SK-N-SH (cell line): ENCODE data around the gene CGB2. TPM values are rescaled to one million over a fixed set of nuclear protein-coding genes. Genes with fewer than 3 reads are reported as not detected.

Source experiments
- CTCF ChIA-PET: fragments of 300-600, 350-600 bp; formaldehyde crosslinking; extraction: SDS; loops from one replicate; lab custom pipeline; 2021; lab: Yijun Ruan, JAX
- POLR2A ChIA-PET: fragments of 350-600 bp; sonication (Branson Sonifier 250); formaldehyde crosslinking; extraction: SDS; loops from one replicate; lab custom pipeline; 2020; ENCODE audit warnings: antibody characterized with exemption, inconsistent platforms; lab: Yijun Ruan, JAX
- DNase-seq: peaks from one replicate; pipeline ENCODE4 v3.0.0; 2012
- H2AFZ ChIP-seq: fragments of 200-600 bp; sonication (generic); 2 replicates; pipeline ENCODE4 v1.8.1; 2016; ENCODE audit warnings: antibody characterized with exemption, mild to moderate bottlenecking, low read depth
- H3F3A ChIP-seq: fragments of 200-600 bp; sonication (generic); replicated peaks from 2 replicates; pipeline ENCODE3; 2016; ENCODE audit warnings: antibody characterized with exemption, mild to moderate bottlenecking; ENCODE audit not compliant: insufficient read depth
- H3K27ac ChIP-seq, 2 experiments: fragments of 200-500 bp in 1 of 2; fragments of 200-600 bp in 1 of 2; sonication (Bioruptor generic) in 1 of 2; sonication (generic), shearing (Covaris generic) in 1 of 2; 2 replicates each; pipeline versions ENCODE4 v1.5.1 to v1.6.1; 2014 to 2016; ENCODE audit warnings: low read depth in 2 of 2, inconsistent platforms in 1 of 2, low read length in 1 of 2, mild to moderate bottlenecking in 1 of 2, mixed read lengths in 1 of 2
- H3K27me3 ChIP-seq: fragments of 200-600 bp; sonication (generic), shearing (Covaris generic); 2 replicates; pipeline ENCODE4 v1.6.1; 2016; ENCODE audit warnings: mixed run types; ENCODE audit not compliant: insufficient read depth
- H3K36me3 ChIP-seq, 2 experiments: fragments of 200-500 bp in 1 of 2; fragments of 200-600 bp in 1 of 2; sonication (Bioruptor generic) in 1 of 2; sonication (generic) in 1 of 2; replicated peaks in 1 of 2; 2 replicates each; pipeline versions ENCODE3 to v1.5.1; 2014 to 2016; ENCODE audit warnings: low read length in 1 of 2, mild to moderate bottlenecking in 1 of 2; ENCODE audit not compliant: insufficient read depth in 2 of 2, control insufficient read depth in 1 of 2
- H3K4me1 ChIP-seq, 2 experiments: fragments of 200-500 bp in 1 of 2; fragments of 200-600 bp in 1 of 2; sonication (Bioruptor generic) in 1 of 2; sonication (generic), shearing (Covaris generic) in 1 of 2; 2 replicates each; pipeline versions ENCODE4 v1.5.1 to v1.6.1; 2014 to 2016; ENCODE audit warnings: low read depth in 1 of 2, low read length in 1 of 2, mixed run types in 1 of 2; ENCODE audit not compliant: insufficient read depth in 2 of 2, control insufficient read depth in 1 of 2
- H3K4me2 ChIP-seq: fragments of 200-600 bp; sonication (generic), shearing (Covaris generic); 2 replicates; pipeline ENCODE4 v1.6.1; 2017; ENCODE audit warnings: mixed run types
- H3K4me3 ChIP-seq, 2 experiments: fragments of 200-500 bp in 1 of 2; fragments of 200-600 bp in 1 of 2; sonication (Bioruptor generic) in 1 of 2; sonication (generic), shearing (Covaris generic) in 1 of 2; 2 replicates each; pipeline versions ENCODE4 v1.5.1 to v1.8.1; 2014 to 2016; ENCODE audit warnings: low read depth in 2 of 2, inconsistent platforms in 1 of 2, low read length in 1 of 2, mild to moderate bottlenecking in 1 of 2, mixed read lengths in 1 of 2, moderate library complexity in 1 of 2
- H3K79me2 ChIP-seq: fragments of 200-600 bp; sonication (generic); 2 replicates; pipeline ENCODE4 v1.8.1; 2017; ENCODE audit warnings: mild to moderate bottlenecking; ENCODE audit not compliant: insufficient read depth
- H3K9ac ChIP-seq: fragments of 200-600 bp; sonication (generic); 2 replicates; pipeline ENCODE4 v1.6.1; 2017; ENCODE audit warnings: mixed run types
- H3K9me2 ChIP-seq: fragments of 200-600 bp; sonication (generic); 2 replicates; pipeline ENCODE4 v1.6.1; 2017; ENCODE audit warnings: mixed run types
- H3K9me3 ChIP-seq: fragments of 200-600 bp; sonication (generic); 2 replicates; pipeline ENCODE4 v1.6.1; 2017; ENCODE audit warnings: mixed run types, mild to moderate bottlenecking, moderate library complexity
- H4K20me1 ChIP-seq: fragments of 200-600 bp; sonication (generic); 2 replicates; pipeline ENCODE4 v1.6.1; 2017; ENCODE audit warnings: mild to moderate bottlenecking, mixed run types; ENCODE audit not compliant: insufficient read depth
- CTCF ChIP-seq: fragments of 200-600 bp; sonication (generic); IDR thresholded peaks from 2 replicates; pipeline ENCODE4 v1.6.1; 2017; ENCODE audit warnings: antibody characterized with exemption, mild to moderate bottlenecking, moderate library complexity
- GABPA ChIP-seq: IDR thresholded peaks from 2 replicates; pipeline ENCODE4 v1.4.0; 2012; ENCODE audit warnings: low read depth, mild to moderate bottlenecking
- MAX ChIP-seq: IDR thresholded peaks from 2 replicates; pipeline ENCODE4 v1.4.0; 2012; ENCODE audit warnings: low read depth
- MEF2A ChIP-seq: IDR thresholded peaks from 2 replicates; pipeline ENCODE4 v1.4.0; 2012; ENCODE audit warnings: low read depth, borderline replicate concordance
- NRF1 ChIP-seq: IDR thresholded peaks from 2 replicates; pipeline ENCODE4 v1.6.1; 2012; ENCODE audit warnings: low read depth, mild to moderate bottlenecking, low read length
- PBX3 ChIP-seq: IDR thresholded peaks from 2 replicates; pipeline ENCODE4; 2012
- RAD21 ChIP-seq: IDR thresholded peaks from 2 replicates; pipeline ENCODE4 v1.6.1; 2012; ENCODE audit warnings: mild to moderate bottlenecking, low read length
- RCOR1 ChIP-seq: fragments of 150-350 bp; IDR thresholded peaks from 2 replicates; pipeline ENCODE4 v1.6.1; 2017; ENCODE audit warnings: antibody characterized with exemption, low read length
- REST ChIP-seq: IDR thresholded peaks from 2 replicates; pipeline ENCODE4 v1.6.1; 2012; ENCODE audit warnings: mild to moderate bottlenecking, low read depth, low read length, moderate library complexity
- RFX5 ChIP-seq: IDR thresholded peaks from 2 replicates; pipeline ENCODE4 v1.6.1; 2012; ENCODE audit warnings: mild to moderate bottlenecking, improper control_type of control experiment, low read length
- SMC3 ChIP-seq: IDR thresholded peaks from 2 replicates; pipeline ENCODE4 v1.6.1; 2012; ENCODE audit warnings: low read depth, low read length, improper control_type of control experiment
- TAF1 ChIP-seq: IDR thresholded peaks from 2 replicates; pipeline ENCODE4 v1.6.1; 2012; ENCODE audit warnings: low read depth, mild to moderate bottlenecking, low read length, moderate library complexity, borderline replicate concordance
- USF1 ChIP-seq: IDR thresholded peaks from 2 replicates; pipeline ENCODE4 v1.4.0; 2012; ENCODE audit warnings: low read depth, borderline replicate concordance
- USF2 ChIP-seq: fragments of 150-350 bp; IDR thresholded peaks from 2 replicates; pipeline ENCODE4 v1.6.1; 2017; ENCODE audit warnings: antibody characterized with exemption, low read length, low read depth, borderline replicate concordance
- YY1 ChIP-seq: IDR thresholded peaks from 2 replicates; pipeline ENCODE4 v1.4.0; 2012; ENCODE audit warnings: low read depth, mild to moderate bottlenecking
- WGBS: methylation state at CpG from one replicate; pipeline ENCODE4 v1.1.6; 2017; ENCODE audit warnings: low lambda C conversion rate; 5-methylcytosine and 5-hydroxymethylcytosine counted together
- polyA plus RNA-seq, 3 experiments: library from polyadenylated mRNA; depleted of rRNA; stranded (reverse); fragments of >200 nt; gene quantifications; 2 replicates each; pipeline ENCODE4 v1.2.3, GENCODE V29; 2012

CGB2 gene
- polyA plus RNA-seq, 1 of the 3 experiments (the other 2 are of a cell fraction), result 0.64 TPM

- TF ChIP-seq REST (peak; percentile 58; the same call in 1 of the 2 replicates), PBX3 (peak; percentile 98), USF2 (no peak), TAF1 (peak; percentile 93), USF1 (no peak), MEF2A (no peak)
Measured at GRCh38 chr19:48993175-48994034, 38.3 kb upstream of the CGB2 start, which contains the start of the genes GYS1 and RUVBL2 (continued).

- Histone ChIP-seq H2AFZ (no peak overlapping the region), H3K9ac (peak overlapping the region; percentile 88), H3F3A (peaks cover 8% of the 10 kb centered on the region), H3K36me3 (peaks cover 0 to 4% of the 10 kb centered on the region in 2 experiments), H4K20me1 (no peaks in the 10 kb centered on the region), H3K79me2 (peaks cover 89% of the 10 kb centered on the region), H3K9me2 (no peaks in the 10 kb centered on the region), H3K4me3 (peak overlapping the region; percentile 74 to 99), H3K4me2 (peak overlapping the region; percentile 92), H3K9me3 (no peaks in the 10 kb centered on the region), H3K27me3 (no peaks in the 10 kb centered on the region), H3K27ac (peak overlapping the region; percentile 80 to 86; a peak in 3 of 4 replicates), H3K4me1 (peaks cover 0 to 17% of the 10 kb centered on the region in 2 experiments; a peak in 1 of 4 replicates)
- ChIA-PET POLR2A (interaction anchor here (1.1 kb wide), 1 partner anchor 11 kb away, joined by 5 read pairs; no protein-coding TSS in a partner anchor), CTCF (interaction anchor here (0.6 to 6.2 kb wide), 16 partner anchors 10 to 206 kb away, joined by 3 to 54 read pairs (median 11); partner anchors contain the start of gene FTL)
- no peak for DNase-seq
- WGBS, result under 1% methylated on average over 12 of the region's 13 CpGs
- TF ChIP-seq YY1 (no peak; the same call in 1 of the 2 replicates), RAD21 (no peak), RCOR1 (no peak), MEF2A (no peak), MAX (no peak), GABPA (no peak), NRF1 (no peak), RFX5 (no peak), CTCF (no peak), USF1 (no peak), SMC3 (no peak)
Measured at GRCh38 chr19:48994035-48994386, 37.7 kb upstream of the CGB2 start.
